ENCODE results near the gene BABAM2.
"Not testable (repeated sequence)": the region's sequence is repeated elsewhere in the genome, so short reads cannot be mapped to it uniquely, and the experiment has no call there.

GRCh38 chr2:28113771-28114170, 223.2 kb downstream of the BABAM2 start:
- not testable (repeated sequence) for TF ChIP-seq EZH2 (IDR thresholded peaks at IDR 0.05; ENCODE audit: insufficient read depth, low read length); CTCF (IDR thresholded peaks at IDR 0.05; ENCODE audit: insufficient read depth, low read depth, low read length)
